Panc1 (cell line): ENCODE data around the gene COL6A2. TPM values are rescaled to one million over a fixed set of nuclear protein-coding genes. Genes with fewer than 3 reads are reported as not detected.

ENCODE experiments used
- ATAC-seq: fragments of 200-7000 bp; cut with Tn5 transposase; 2 replicates; pipeline ENCODE4 v1.9.1; 2020; ENCODE audit warnings: mild to moderate bottlenecking, moderate library complexity
- BruUV-seq: library from RNA; stranded (reverse); fragments of 400-500 nt; replicated peaks from 2 replicates; lab custom pipeline; 2021; lab: Mats Ljungman, UMichigan
- CTCF ChIA-PET: fragments of 300-600 bp; sonication (Branson Sonifier 250); formaldehyde crosslinking; loops from one replicate; lab custom pipeline; 2022; ENCODE audit warnings: antibody characterized with exemption; lab: Charles Lee
- POLR2A ChIA-PET: fragments of 300-600 bp; sonication (Branson Sonifier 250); formaldehyde crosslinking; loops from one replicate; lab custom pipeline; 2022; ENCODE audit warnings: antibody characterized with exemption; lab: Charles Lee
- DNase-seq: peaks from one replicate; pipeline ENCODE4 v3.0.0-alpha.2; 2010; ENCODE audit warnings: low read depth, low spot score
- H3K27ac ChIP-seq: 2 replicates; pipeline ENCODE4 v1.5.1; 2011; ENCODE audit warnings: mild to moderate bottlenecking, low read length, inconsistent platforms
- H3K27me3 ChIP-seq: fragments of 200-500 bp; sonication (Bioruptor generic); 2 replicates; pipeline ENCODE4 v1.6.0; 2014; ENCODE audit warnings: low read length, inconsistent platforms; ENCODE audit not compliant: control insufficient read depth, insufficient read depth
- H3K36me3 ChIP-seq: fragments of 200-500 bp; sonication (Bioruptor generic); 2 replicates; pipeline ENCODE4 v1.5.1; 2014; ENCODE audit warnings: inconsistent platforms, mild to moderate bottlenecking, low read length, moderate library complexity; ENCODE audit not compliant: control insufficient read depth, insufficient read depth
- H3K4me1 ChIP-seq: 2 replicates; pipeline ENCODE4 v1.5.1; 2011; ENCODE audit warnings: inconsistent platforms, mild to moderate bottlenecking, low read length, moderate library complexity; ENCODE audit not compliant: control insufficient read depth, insufficient read depth
- H3K4me3 ChIP-seq, 2 experiments: 2 replicates each; pipeline ENCODE4 v1.5.1; 2011 to 2012; ENCODE audit warnings: low read depth in 2 of 2, low read length in 2 of 2, mild to moderate bottlenecking in 2 of 2, inconsistent platforms in 1 of 2, moderate library complexity in 1 of 2
- H3K9me3 ChIP-seq: fragments of 200-500 bp; sonication (Bioruptor generic); 2 replicates; pipeline ENCODE4 v1.5.1; 2014; ENCODE audit warnings: low read depth, mild to moderate bottlenecking, inconsistent platforms, low read length, moderate library complexity; ENCODE audit not compliant: control insufficient read depth, insufficient read depth
- POLR2AphosphoS5 ChIP-seq: IDR thresholded peaks from 2 replicates; pipeline ENCODE4 v1.6.1; 2012; ENCODE audit warnings: mild to moderate bottlenecking, low read depth, low read length, moderate library complexity
- SIN3A ChIP-seq: IDR thresholded peaks from 2 replicates; pipeline ENCODE4 v1.6.1; 2012; ENCODE audit warnings: low read depth, mild to moderate bottlenecking, low read length, moderate library complexity, borderline replicate concordance; ENCODE audit not compliant: insufficient read depth
- TCF7L2 ChIP-seq: IDR thresholded peaks from 2 replicates; pipeline ENCODE4 v1.6.1; 2011; ENCODE audit warnings: mild to moderate bottlenecking, low read depth, low read length, inconsistent platforms
- in situ Hi-C: cut with HindIII; loops from 2 replicates; pipeline ENCODE4 v1.10.0; 2016; ENCODE audit warnings: low sequenced_read_pairs, low pct_unique_long_range_greater_than_20kb
- intact Hi-C: fragments of 100-400 bp; cut with micrococcal nuclease; formaldehyde crosslinking; loops from one replicate; pipeline ENCODE4 v1.10.0; 2022; ENCODE audit not compliant: unreplicated experiment
- total RNA-seq: library from RNA; stranded (reverse); gene quantifications from one replicate; pipeline ENCODE4 v1.2.1, GENCODE V29; 2021; ENCODE audit not compliant: unreplicated experiment
- TF ChIP-seq, protein P1 (sequence below), 2 experiments: IDR thresholded peaks; 2 replicates each; pipeline ENCODE4 v1.6.1; 2011 to 2012; ENCODE audit warnings: low read depth in 2 of 2, control low read depth in 1 of 2, low read length in 1 of 2, mild to moderate bottlenecking in 1 of 2, moderate library complexity in 1 of 2; ENCODE audit not compliant: insufficient read depth in 1 of 2
- TF ChIP-seq, protein P2 (sequence below): fragments of 450-650 bp; IDR thresholded peaks from 2 replicates; pipeline ENCODE4 v1.5.1; 2017; ENCODE audit warnings: mild to moderate bottlenecking

COL6A2 gene
- total RNA-seq, 1 experiment from 2014 or later, result 29.9 TPM

DNA sequence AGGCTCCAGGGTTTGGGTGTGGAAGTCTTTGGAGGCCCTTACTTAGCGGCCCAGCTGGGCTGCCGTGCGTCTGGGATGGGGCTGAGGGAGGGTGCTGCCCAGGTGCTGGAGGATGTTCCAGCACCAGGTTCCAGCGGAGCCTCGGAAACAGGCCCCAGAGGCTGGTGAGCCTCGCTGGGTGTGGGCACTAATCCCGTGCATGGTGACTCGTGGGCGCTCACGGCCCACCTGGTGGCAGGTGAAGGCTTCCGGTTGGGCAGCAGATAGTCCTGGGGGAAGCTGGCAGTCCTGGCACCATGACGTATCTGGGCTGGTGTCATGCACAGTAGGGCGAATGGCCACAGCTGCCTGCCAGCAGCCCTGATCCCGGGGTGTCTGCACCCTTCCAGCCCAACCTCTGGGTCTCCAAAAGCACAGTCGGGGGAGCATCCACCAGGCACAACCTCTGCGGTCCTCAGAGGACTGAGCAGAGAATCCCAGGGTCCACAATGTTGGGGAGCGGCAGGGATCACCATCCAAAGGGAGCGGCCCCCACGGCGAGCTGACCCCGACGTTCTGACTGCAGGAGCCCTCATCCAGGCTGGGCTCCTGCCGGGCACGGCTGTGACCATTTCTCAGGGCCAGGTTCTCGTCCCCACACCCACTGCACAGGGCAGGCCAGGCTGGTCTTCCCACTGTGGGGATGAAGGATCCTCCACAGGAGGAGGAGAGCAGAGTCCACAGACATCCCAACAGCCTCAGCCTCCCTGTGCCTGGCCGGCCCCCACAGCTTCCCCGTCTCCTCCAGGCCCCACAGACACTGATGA, 32.1 kb downstream of the COL6A2 start:
- no peaks in the 10 kb centered on the region for H3K4me1 ChIP-seq
- H3K27ac ChIP-seq, result no peak overlapping the region
- intact Hi-C loops (no loop called here), in situ Hi-C loops (no loop called here)
- ChIA-PET CTCF (no interaction called here), POLR2A (no interaction called here)
- no peak for DNase-seq
- no TSS peak for BruUV-seq
- no peaks in the 10 kb centered on the region for H3K36me3 ChIP-seq
- H3K9me3 ChIP-seq, result no peaks in the 10 kb centered on the region
- no peak for ATAC-seq
- TF ChIP-seq, protein P1, sequence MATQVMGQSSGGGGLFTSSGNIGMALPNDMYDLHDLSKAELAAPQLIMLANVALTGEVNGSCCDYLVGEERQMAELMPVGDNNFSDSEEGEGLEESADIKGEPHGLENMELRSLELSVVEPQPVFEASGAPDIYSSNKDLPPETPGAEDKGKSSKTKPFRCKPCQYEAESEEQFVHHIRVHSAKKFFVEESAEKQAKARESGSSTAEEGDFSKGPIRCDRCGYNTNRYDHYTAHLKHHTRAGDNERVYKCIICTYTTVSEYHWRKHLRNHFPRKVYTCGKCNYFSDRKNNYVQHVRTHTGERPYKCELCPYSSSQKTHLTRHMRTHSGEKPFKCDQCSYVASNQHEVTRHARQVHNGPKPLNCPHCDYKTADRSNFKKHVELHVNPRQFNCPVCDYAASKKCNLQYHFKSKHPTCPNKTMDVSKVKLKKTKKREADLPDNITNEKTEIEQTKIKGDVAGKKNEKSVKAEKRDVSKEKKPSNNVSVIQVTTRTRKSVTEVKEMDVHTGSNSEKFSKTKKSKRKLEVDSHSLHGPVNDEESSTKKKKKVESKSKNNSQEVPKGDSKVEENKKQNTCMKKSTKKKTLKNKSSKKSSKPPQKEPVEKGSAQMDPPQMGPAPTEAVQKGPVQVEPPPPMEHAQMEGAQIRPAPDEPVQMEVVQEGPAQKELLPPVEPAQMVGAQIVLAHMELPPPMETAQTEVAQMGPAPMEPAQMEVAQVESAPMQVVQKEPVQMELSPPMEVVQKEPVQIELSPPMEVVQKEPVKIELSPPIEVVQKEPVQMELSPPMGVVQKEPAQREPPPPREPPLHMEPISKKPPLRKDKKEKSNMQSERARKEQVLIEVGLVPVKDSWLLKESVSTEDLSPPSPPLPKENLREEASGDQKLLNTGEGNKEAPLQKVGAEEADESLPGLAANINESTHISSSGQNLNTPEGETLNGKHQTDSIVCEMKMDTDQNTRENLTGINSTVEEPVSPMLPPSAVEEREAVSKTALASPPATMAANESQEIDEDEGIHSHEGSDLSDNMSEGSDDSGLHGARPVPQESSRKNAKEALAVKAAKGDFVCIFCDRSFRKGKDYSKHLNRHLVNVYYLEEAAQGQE (IDR thresholded peaks at IDR 0.05; ENCODE audit: insufficient read depth in 1 of 2, low read depth in 2 of 2, low read length in 1 of 2), result no peak
- no peak for TF ChIP-seq TCF7L2
- TF ChIP-seq, protein P2, sequence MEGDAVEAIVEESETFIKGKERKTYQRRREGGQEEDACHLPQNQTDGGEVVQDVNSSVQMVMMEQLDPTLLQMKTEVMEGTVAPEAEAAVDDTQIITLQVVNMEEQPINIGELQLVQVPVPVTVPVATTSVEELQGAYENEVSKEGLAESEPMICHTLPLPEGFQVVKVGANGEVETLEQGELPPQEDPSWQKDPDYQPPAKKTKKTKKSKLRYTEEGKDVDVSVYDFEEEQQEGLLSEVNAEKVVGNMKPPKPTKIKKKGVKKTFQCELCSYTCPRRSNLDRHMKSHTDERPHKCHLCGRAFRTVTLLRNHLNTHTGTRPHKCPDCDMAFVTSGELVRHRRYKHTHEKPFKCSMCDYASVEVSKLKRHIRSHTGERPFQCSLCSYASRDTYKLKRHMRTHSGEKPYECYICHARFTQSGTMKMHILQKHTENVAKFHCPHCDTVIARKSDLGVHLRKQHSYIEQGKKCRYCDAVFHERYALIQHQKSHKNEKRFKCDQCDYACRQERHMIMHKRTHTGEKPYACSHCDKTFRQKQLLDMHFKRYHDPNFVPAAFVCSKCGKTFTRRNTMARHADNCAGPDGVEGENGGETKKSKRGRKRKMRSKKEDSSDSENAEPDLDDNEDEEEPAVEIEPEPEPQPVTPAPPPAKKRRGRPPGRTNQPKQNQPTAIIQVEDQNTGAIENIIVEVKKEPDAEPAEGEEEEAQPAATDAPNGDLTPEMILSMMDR, result no peak
- no peak for TF ChIP-seq SIN3A
- TF ChIP-seq POLR2AphosphoS5, result no peak
- H3K27me3 ChIP-seq, result no peaks in the 10 kb centered on the region
- H3K4me3 ChIP-seq, result no peak overlapping the region

DNA sequence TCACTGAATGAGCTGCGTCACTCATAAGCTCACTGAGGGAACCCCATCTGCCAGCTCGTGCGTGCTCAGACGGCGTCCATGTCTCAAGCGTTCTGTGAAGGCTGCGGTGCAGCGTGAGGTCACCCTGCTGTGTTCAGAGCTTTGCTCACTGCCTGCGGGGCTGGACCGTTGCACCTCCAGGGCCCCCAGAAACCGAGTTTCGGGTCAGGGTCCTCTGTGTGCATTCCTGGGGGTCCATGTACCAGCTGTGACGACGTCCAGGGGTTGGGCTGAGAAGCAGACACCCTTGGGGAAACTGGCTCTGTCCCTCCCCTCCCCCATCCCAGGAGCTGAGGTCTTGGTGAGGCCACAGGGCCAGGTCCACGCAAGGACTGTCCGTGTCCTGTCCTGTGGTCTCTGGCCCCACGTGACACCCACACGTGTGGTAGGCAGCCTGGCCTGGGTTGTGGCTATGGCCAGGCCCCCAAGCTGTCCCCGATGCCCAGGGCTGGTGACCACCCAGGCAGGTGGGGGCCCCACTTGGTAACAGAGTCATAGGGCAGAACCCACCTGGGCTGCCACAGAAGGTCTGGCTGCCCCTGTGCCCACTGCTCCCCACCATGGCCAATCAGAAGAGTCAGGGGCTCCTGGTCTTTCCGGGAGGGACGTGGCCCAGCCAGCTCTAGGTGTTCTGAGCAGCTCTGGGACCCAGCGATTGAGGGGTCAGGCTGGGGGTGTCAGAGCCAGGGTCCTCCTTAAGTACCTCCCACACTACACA, 33.1 kb downstream of the COL6A2 start:
- no TSS peak for BruUV-seq
- CTCF ChIA-PET, result interaction anchor here (0.7 kb wide), 1 partner anchor 12 kb away, joined by 3 read pairs; no protein-coding TSS in a partner anchor
- Histone ChIP-seq H3K4me3 (no peak overlapping the region), H3K4me1 (no peaks in the 10 kb centered on the region), H3K27ac (no peak overlapping the region), H3K9me3 (no peaks in the 10 kb centered on the region), H3K36me3 (no peaks in the 10 kb centered on the region), H3K27me3 (no peaks in the 10 kb centered on the region)
- DNase-seq, result no peak
- in situ Hi-C loops (no loop called here), intact Hi-C loops (no loop called here)
- POLR2A ChIA-PET, result no interaction called here
- TF ChIP-seq, protein P2, result no peak
- TF ChIP-seq TCF7L2 (no peak), SIN3A (no peak), POLR2AphosphoS5 (no peak)
- TF ChIP-seq, protein P1 (IDR thresholded peaks at IDR 0.05; ENCODE audit: insufficient read depth in 1 of 2, low read depth in 2 of 2, low read length in 1 of 2), result no peak
- no peak for ATAC-seq
